Activated CD4-positive, alpha-beta T cell treated with anti-CD3 and anti-CD28 coated beads, Interleukin-2, amount 50 U/mL, for 16 hours (primary cell): ENCODE measurements around the gene DYDC1.
"Not testable (repeated sequence)": the region's sequence is repeated elsewhere in the genome, so short reads cannot be mapped to it uniquely, and the experiment has no call there.

Experiments
- DNase-seq: peaks from one replicate; pipeline ENCODE4 v3.0.0-alpha.2; 2020

Gene DYDC1

GRCh38 chr10:80333983-80334382 lies 22.6 kb downstream of the DYDC1 start:
- DNase-seq: no peak

DNA sequence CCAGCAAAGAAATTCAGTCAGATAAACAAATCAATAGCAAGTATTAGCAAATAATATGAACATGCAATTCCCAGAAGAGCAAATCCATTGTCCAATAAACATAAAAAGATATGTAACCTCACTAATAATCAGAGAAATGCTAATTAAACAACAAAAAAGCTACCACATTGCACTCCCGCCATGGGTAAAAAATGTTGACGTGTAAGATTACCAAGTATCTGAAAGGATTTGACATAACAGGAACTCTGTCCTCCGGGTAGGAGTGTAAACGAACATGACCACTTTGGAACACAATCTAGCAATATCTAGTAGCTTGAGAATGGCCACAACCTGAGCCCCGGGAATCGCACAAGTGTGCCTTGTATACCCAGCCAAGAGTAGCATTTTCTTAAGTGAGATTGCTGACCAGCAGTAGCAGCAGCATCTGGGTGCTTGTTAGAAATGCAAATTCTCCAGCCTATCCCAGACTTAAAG lies 31.6 kb downstream of the DYDC1 start:
- no peak for DNase-seq

- no peak for DNase-seq
Observed at GRCh38 chr10:80324086-80324485, 32.5 kb downstream of the DYDC1 start.

- no peak for DNase-seq
Observed at GRCh38 chr10:80323311-80323710, 33.2 kb downstream of the DYDC1 start.

GRCh38 chr10:80322711-80323110 lies 33.8 kb downstream of the DYDC1 start:
- DNase-seq: no peak

DNA sequence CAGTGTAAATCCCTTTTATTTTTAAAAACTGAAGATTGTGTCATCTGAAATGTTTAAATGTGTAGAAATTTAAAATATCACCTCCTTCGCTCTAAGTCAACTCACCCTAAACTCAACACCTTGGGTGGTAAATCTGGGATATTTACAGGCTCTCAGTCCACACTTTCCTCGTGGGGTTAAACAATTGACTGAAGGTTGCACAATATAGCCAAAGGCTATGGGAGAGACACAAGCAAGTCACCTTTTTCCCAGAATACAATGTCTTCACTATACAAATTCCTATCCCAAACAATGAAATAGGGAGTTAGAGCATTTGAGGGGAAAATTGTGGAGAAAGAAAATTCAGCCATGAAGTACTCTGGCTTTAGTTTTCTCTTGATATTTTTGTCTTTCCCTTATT lies 34.4 kb downstream of the DYDC1 start:
- DNase-seq: no peak

DNA sequence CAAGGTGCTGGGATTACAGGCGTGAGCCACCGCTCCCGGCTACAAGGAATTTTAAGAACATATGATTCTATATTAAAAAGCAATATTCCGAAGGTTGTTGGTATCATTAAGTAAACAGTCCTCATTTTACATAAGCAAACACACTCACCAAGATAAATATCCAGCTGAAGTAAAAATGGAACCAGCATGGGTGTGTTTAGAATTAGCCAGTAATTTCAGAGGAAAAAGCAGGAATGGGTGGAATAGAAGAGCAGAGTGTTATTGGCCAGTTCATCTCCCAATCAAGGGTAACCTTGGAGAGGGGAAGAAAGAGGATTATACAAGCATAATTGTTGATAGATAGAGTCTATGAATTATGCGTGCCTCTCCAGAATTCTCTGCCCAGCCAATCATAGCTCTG lies 35.4 kb downstream of the DYDC1 start:
- DNase-seq: no peak

DNA sequence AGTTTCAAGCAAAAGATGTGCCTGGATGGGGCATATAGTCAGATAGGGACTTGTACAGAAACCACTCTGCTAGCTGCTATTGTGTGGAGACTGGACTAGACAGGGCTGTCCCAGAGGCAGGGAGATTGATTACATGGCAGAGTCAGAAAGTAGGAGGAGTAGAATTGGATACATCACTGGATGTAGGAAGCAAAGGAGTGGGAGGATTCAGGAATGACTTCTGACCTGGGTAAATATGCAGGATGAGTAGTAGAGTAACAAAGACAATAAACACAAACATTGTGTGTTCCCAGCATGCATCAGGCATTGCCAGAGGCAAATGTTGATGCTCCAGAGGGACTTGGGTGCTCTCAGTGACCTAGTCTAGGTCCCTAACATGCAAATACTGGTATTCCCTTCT lies 36.2 kb downstream of the DYDC1 start:
- no peak for DNase-seq

- no peak for DNase-seq
Observed at GRCh38 chr10:80319725-80320290, 36.7 kb downstream of the DYDC1 start.

DNA sequence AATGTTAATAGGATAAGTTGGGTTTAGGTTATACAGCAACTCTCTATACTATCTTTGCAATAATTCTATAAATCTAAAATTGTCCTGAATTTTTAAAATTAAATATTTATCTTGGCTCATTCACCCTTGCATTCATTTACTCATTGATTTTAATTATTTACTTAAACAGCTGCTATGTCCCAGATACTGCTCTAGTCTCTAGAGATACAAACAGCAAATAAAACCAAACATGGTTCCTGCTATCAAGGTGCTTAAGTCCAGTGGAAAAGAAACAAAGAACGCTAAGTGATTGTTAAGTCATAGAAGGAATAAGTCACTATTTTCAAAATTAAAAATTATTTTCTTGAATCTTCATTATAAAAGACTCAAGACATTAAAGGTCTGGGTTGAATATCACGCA lies 37.2 kb downstream of the DYDC1 start:
- no peak for DNase-seq

DNA sequence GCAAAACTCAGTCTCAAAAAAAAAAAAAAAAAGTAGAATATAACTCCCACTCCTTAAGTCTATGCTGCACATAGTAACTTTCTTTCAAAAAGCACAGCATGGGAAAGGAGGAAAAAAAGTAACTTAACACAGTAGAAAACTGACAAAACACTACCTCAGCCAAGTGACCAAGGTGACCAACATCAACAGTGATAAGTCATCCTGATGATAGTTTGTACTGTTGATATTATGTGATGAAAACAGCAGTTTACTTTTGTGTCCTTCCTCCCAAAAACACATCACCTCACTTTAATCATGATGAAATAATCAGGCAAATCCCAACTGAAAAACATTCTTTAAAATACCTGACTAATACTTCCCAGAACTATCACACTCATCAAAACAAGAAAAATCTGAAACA lies 37.8 kb downstream of the DYDC1 start:
- no peak for DNase-seq

GRCh38 chr10:80315391-80315790 lies 41.2 kb downstream of the DYDC1 start:
- DNase-seq: no peak

- no peak for DNase-seq
Observed at GRCh38 chr10:80313523-80313922, 43.0 kb downstream of the DYDC1 start.

- DNase-seq: not testable (repeated sequence)
Observed at GRCh38 chr10:80305989-80306388, 50.6 kb downstream of the DYDC1 start.

GRCh38 chr10:80296942-80297341 lies 59.6 kb downstream of the DYDC1 start:
- DNase-seq: no peak

GRCh38 chr10:80292607-80293239 lies 63.8 kb downstream of the DYDC1 start:
- DNase-seq: no peak

- no peak for DNase-seq
Observed at GRCh38 chr10:80290474-80291220, 65.9 kb downstream of the DYDC1 start.

DNA sequence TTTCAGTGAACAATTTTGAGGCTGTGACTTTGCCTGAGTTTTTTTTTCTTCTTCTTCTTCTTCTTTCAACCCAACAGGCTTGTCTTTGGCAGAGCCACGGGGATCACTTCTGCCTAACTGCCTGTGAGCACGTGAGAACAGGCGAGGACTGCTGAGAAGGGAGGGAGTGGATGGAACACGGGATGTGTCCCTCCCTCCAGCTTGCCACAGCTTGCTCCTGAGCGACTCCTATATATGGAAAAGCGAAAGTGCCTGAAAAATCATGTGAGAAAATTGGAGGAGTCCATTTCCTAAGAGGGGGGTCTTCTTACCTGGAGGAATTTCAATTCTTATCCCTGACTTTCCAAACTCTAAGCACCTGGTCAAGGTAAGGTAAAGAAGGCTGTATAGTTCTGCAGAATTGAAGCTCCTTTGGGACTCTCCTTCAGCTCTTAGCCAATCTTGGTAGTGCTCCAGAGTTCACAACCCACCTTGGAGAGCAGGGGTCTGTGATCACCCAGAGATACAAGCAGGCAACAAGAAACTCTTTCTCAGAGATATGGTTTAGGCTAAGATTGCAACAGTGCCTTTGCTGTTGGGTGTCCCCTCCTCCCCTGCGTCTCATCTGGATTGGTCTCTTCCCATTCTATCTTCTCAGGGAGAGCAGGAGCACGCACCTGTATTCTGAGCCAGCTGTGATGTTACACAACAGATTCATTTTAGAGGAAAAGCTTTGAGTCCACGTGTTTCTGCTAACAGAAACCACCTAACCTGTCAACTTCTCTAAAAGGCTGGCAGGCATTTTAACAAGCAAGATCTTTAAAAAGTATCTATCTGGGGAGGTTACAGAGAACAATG lies 66.9 kb downstream of the DYDC1 start, which contains the start of gene MAT1A:
MAT1A (minus strand) TSS at position 208 of the 837 bp plus-strand sequence. CDS start 235 bp downstream, outside the sequence.
- no peak for DNase-seq

DNA sequence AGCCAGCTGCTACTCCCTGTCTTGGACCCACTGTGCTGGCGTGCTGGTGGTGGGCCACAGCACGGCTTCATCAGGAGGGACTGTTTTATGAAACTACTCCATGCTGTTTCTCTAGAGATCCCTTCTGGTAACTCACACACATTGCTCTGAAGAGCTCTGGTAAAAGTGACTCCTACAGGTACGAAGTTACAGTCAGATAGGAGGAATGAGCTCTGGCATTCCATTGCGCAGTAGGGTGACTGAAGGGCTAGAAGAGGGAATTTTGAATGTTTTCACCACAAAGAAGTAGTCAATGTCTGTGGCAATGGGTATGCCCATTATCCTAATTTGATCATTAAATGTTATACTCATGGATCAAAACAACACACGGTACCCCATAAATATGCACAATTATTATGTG lies 67.7 kb downstream of the DYDC1 start:
- DNase-seq: no peak
